PC-3 (cell line): ENCODE measurements around the gene KLHL40.

ENCODE experiments used
- EZH2 ChIP-seq: fragments of 300-600 bp; sonication (generic); IDR thresholded peaks from one replicate; pipeline ENCODE4 v1.6.1; 2017; ENCODE audit warnings: antibody characterized with exemption, mild to moderate bottlenecking, low read length; ENCODE audit not compliant: unreplicated experiment
- TF ChIP-seq, protein P1 (sequence below): fragments of 300-600 bp; sonication (generic); conservative IDR thresholded peaks from 2 replicates; pipeline ENCODE4 v1.5.1; 2017; ENCODE audit warnings: antibody characterized with exemption, low read depth, mild to moderate bottlenecking, low read length

DNA sequence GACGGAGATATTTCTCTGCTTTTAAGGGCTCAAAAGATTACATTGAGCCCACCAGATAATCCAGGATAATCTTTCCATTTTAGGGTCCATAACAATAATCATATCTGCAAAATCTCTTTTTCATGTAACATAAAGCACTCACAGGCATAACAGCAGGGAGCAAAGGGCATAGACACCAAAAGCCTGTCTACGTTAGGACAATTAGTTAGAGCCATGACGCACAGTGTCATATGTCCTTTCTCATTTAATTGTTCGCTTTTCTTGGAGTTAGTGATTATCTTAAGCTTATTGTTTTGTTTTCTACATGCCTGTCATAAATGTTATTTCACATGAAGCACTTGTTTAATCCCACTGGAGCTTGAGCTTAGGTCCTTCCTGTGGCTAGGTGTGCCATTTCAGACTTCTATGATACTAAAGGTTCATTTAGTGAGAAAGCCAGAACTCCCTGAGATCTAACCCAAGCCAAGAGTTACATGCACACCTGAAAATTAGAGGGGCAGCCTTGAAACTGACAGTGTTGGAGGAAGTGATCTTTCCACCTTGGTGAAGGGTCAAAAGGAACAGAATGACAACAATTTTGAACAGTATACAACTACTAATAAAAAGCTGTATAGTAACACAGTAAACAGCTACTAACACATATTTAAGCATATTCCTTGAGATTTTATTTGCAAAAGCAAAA lies 29.0 kb downstream of the KLHL40 start:
- TF ChIP-seq, protein P1, sequence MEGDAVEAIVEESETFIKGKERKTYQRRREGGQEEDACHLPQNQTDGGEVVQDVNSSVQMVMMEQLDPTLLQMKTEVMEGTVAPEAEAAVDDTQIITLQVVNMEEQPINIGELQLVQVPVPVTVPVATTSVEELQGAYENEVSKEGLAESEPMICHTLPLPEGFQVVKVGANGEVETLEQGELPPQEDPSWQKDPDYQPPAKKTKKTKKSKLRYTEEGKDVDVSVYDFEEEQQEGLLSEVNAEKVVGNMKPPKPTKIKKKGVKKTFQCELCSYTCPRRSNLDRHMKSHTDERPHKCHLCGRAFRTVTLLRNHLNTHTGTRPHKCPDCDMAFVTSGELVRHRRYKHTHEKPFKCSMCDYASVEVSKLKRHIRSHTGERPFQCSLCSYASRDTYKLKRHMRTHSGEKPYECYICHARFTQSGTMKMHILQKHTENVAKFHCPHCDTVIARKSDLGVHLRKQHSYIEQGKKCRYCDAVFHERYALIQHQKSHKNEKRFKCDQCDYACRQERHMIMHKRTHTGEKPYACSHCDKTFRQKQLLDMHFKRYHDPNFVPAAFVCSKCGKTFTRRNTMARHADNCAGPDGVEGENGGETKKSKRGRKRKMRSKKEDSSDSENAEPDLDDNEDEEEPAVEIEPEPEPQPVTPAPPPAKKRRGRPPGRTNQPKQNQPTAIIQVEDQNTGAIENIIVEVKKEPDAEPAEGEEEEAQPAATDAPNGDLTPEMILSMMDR, result no peak
- TF ChIP-seq EZH2, result no peak
